Neuronal stem cell (in vitro differentiated cells): Measurements from ENCODE around the gene NT5DC1.

ENCODE experiments used
- DNase-seq: peaks from one replicate; pipeline ENCODE4 v3.0.0-alpha.2; 2013; ENCODE audit warnings: low spot score
- H2AFZ ChIP-seq: one replicate; pipeline ENCODE4 v1.6.1; 2013; ENCODE audit warnings: mild to moderate bottlenecking, low read length, inconsistent platforms
- H2AK5ac ChIP-seq: 2 replicates; pipeline ENCODE4 v1.6.1; 2013; ENCODE audit warnings: low read depth, mild to moderate bottlenecking, inconsistent platforms, low read length, moderate library complexity, mixed read lengths
- H2BK120ac ChIP-seq: 2 replicates; pipeline ENCODE4 v1.6.1; 2013; ENCODE audit warnings: low read depth, mild to moderate bottlenecking, inconsistent platforms, low read length, moderate library complexity, mixed read lengths
- H2BK12ac ChIP-seq: one replicate; pipeline ENCODE4 v1.6.1; 2013; ENCODE audit warnings: low read length, inconsistent platforms
- H2BK15ac ChIP-seq: 2 replicates; pipeline ENCODE4 v1.6.1; 2013; ENCODE audit warnings: mild to moderate bottlenecking, low read length, inconsistent platforms, mixed read lengths
- H2BK5ac ChIP-seq: one replicate; pipeline ENCODE4 v1.6.1; 2013; ENCODE audit warnings: inconsistent platforms, mild to moderate bottlenecking, low read length, moderate library complexity
- H3K14ac ChIP-seq: one replicate; pipeline ENCODE4 v1.6.1; 2013; ENCODE audit warnings: low read length, inconsistent platforms
- H3K18ac ChIP-seq: 2 replicates; pipeline ENCODE4 v1.6.1; 2013; ENCODE audit warnings: low read length, inconsistent platforms
- H3K23ac ChIP-seq: 2 replicates; pipeline ENCODE4 v1.6.1; 2013; ENCODE audit warnings: low read depth, mild to moderate bottlenecking, mixed read lengths, low read length, inconsistent platforms; ENCODE audit not compliant: poor library complexity
- H3K27ac ChIP-seq: replicated peaks from 3 replicates; pipeline ENCODE4 v1.5.1; 2013; ENCODE audit warnings: low read length, inconsistent platforms
- H3K27me3 ChIP-seq, 3 experiments: 2 replicates each; pipeline ENCODE4 v1.6.1; 2013; ENCODE audit warnings: low read length in 3 of 3, mild to moderate bottlenecking in 2 of 3, inconsistent platforms in 1 of 3, low read depth in 1 of 3, mixed read lengths in 1 of 3, moderate library complexity in 1 of 3; ENCODE audit not compliant: control insufficient read depth in 3 of 3, insufficient read depth in 3 of 3
- H3K36me3 ChIP-seq, 2 donors: replicated peaks in 1 of 2; 2 replicates each; pipeline ENCODE4 v1.6.1; 2013; ENCODE audit warnings: low read length in 2 of 2; ENCODE audit not compliant: control insufficient read depth in 2 of 2, insufficient read depth in 2 of 2
- H3K4ac ChIP-seq: 2 replicates; pipeline ENCODE4 v1.6.1; 2013; ENCODE audit warnings: inconsistent platforms, mild to moderate bottlenecking, low read length, moderate library complexity
- H3K4me1 ChIP-seq, 2 donors: 1 replicate in 1 of 2; 2 replicates in 1 of 2; pipeline ENCODE4 v1.6.1; 2013; ENCODE audit warnings: low read length in 2 of 2, low read depth in 1 of 2; ENCODE audit not compliant: control insufficient read depth in 2 of 2, insufficient read depth in 1 of 2
- H3K4me2 ChIP-seq: one replicate; pipeline ENCODE4 v1.6.1; 2013; ENCODE audit warnings: mild to moderate bottlenecking, low read length, inconsistent platforms; ENCODE audit not compliant: insufficient read depth, poor library complexity, severe bottlenecking
- H3K4me3 ChIP-seq, 2 donors: 2 replicates each; pipeline ENCODE4 v1.5.1; 2013; ENCODE audit warnings: low read length in 2 of 2, mild to moderate bottlenecking in 2 of 2, inconsistent platforms in 1 of 2, moderate library complexity in 1 of 2
- H3K79me1 ChIP-seq: one replicate; pipeline ENCODE4 v1.6.1; 2013; ENCODE audit warnings: low read depth, mild to moderate bottlenecking, inconsistent platforms, low read length, moderate library complexity
- H3K9ac ChIP-seq: one replicate; pipeline ENCODE4 v1.6.1; 2013; ENCODE audit warnings: mild to moderate bottlenecking, low read depth, low read length, inconsistent platforms; ENCODE audit not compliant: poor library complexity
- H3K9me3 ChIP-seq, 2 donors: replicated peaks in 1 of 2; 2 replicates each; pipeline versions ENCODE3 to v1.6.1; 2013; ENCODE audit warnings: low read length in 2 of 2, mild to moderate bottlenecking in 2 of 2, inconsistent platforms in 1 of 2, low read depth in 1 of 2, mixed read lengths in 1 of 2, moderate library complexity in 1 of 2; ENCODE audit not compliant: control insufficient read depth in 2 of 2, insufficient read depth in 1 of 2
- H4K8ac ChIP-seq: one replicate; pipeline ENCODE4 v1.6.1; 2013; ENCODE audit warnings: low read depth, mild to moderate bottlenecking, inconsistent platforms, low read length, moderate library complexity
- H4K91ac ChIP-seq: one replicate; pipeline ENCODE4 v1.6.1; 2013; ENCODE audit warnings: low read length, low read depth, mild to moderate bottlenecking, inconsistent platforms; ENCODE audit not compliant: poor library complexity
- WGBS, 2 donors: extraction: QIAGEN DNeasy Blood & Tissue Kit; methylation state at CpG; one replicate each; pipeline ENCODE4 v1.1.7; 2013; ENCODE audit warnings: missing lambda C conversion rate in 2 of 2, mixed read lengths in 1 of 2; ENCODE audit not compliant: insufficient read length in 2 of 2, insufficient replicate concordance in 1 of 2; ENCODE audit errors: extremely low coverage in 2 of 2; 5-methylcytosine and 5-hydroxymethylcytosine counted together

Gene NT5DC1

DNA sequence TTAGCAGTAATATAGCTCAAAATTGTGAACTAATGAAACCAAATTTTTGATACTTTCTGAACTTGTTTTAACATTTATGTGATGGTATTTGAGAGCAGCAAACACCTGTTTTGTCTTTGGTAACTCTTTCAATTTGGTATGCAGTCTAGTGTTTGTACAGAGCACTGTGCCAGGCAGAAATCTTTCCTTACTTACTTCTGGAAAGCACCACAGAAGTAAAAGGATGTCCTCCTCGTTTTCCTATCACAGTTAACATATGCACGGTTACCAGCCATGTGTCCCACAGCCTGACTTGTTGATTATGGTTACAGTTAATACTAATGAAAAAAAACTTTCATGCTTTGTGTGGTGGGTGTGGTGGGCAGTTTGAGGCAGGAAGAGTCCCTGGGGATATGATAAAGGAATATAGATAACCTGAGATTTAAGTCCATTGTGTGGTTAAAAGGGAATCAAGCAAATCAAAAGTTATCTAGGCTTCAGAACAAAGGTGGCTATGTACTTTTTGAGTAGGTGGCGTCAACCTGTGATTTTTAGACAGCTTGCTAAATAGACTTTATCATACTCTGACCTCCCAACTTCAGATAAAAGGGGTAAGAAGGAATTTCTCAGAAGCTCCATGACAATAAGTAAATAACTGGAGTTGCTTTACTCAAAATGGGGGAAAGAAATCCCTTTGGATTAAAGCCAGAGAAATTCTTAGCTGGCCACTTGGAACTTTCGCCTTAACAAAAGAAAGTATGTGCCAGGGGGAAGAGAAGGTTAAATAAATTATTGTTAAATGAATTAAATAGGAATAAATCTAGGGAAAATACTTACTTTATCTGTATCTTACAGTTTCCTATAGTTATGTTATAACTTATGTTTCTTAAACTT lies 45.4 kb downstream of the NT5DC1 start:
- H2AFZ ChIP-seq = no peak overlapping the region
- no CpG with 5 or more reads among the region's 4 CpGs for WGBS, 2 donors
- no peak overlapping the region for H3K18ac ChIP-seq
- no peaks in the 10 kb centered on the region for H3K9me3 ChIP-seq
- no peak overlapping the region for H2BK12ac ChIP-seq
- no peak for DNase-seq
- H2BK5ac ChIP-seq = no peak overlapping the region
- no peaks in the 10 kb centered on the region for H3K27me3 ChIP-seq
- H3K23ac ChIP-seq = no peak overlapping the region
- H2AK5ac ChIP-seq = no peak overlapping the region
- H4K8ac ChIP-seq = no peak overlapping the region
- no peak overlapping the region for H3K9ac ChIP-seq
- H3K4me2 ChIP-seq = no peak overlapping the region
- H3K14ac ChIP-seq = no peak overlapping the region
- no peak overlapping the region for H3K27ac ChIP-seq
- no peak overlapping the region for H2BK15ac ChIP-seq
- H3K79me1 ChIP-seq = no peaks in the 10 kb centered on the region
- no peaks in the 10 kb centered on the region for H3K36me3 ChIP-seq
- H3K4ac ChIP-seq = no peak overlapping the region
- no peak overlapping the region for H2BK120ac ChIP-seq
- no peak overlapping the region for H4K91ac ChIP-seq
- H3K4me3 ChIP-seq = no peak overlapping the region
- H3K4me1 ChIP-seq = no peaks in the 10 kb centered on the region

DNA sequence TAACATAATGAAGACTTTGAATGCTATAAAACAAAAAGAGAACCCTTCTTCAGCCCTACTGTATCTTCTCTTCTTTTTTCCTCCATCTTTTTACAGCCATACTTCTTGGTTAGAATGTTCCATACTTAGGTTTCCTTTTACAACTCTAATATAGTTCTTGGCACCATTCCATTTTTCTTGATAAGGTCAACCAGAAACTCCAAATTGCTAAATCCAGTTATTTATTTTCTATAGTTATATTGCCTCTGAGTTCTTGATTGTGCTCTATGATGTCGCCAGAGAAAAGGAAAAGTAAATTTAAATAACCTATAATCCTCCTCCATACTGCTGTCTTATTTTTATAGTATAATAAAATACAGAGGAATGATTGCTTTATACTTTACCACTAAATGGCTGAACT lies 52.0 kb downstream of the NT5DC1 start:
- H2BK12ac ChIP-seq = no peak overlapping the region
- H2AFZ ChIP-seq = no peak overlapping the region
- H2BK15ac ChIP-seq = no peak overlapping the region
- no peak overlapping the region for H4K8ac ChIP-seq
- H3K4ac ChIP-seq = no peak overlapping the region
- H2BK120ac ChIP-seq = no peak overlapping the region
- no peaks in the 10 kb centered on the region for H3K36me3 ChIP-seq
- no peak for DNase-seq
- H3K18ac ChIP-seq = no peak overlapping the region
- H3K23ac ChIP-seq = no peak overlapping the region
- no peak overlapping the region for H3K27ac ChIP-seq
- no peak overlapping the region for H2BK5ac ChIP-seq
- H3K4me1 ChIP-seq = no peaks in the 10 kb centered on the region
- H2AK5ac ChIP-seq = no peak overlapping the region
- H4K91ac ChIP-seq = no peak overlapping the region
- H3K79me1 ChIP-seq = no peaks in the 10 kb centered on the region
- no peak overlapping the region for H3K14ac ChIP-seq
- no peak overlapping the region for H3K4me2 ChIP-seq
- no CpG with 5 or more reads among the region's 1 CpG for WGBS, 2 donors
- H3K9me3 ChIP-seq = no peaks in the 10 kb centered on the region
- H3K4me3 ChIP-seq = no peak overlapping the region
- no peak overlapping the region for H3K9ac ChIP-seq
- no peaks in the 10 kb centered on the region for H3K27me3 ChIP-seq

DNA sequence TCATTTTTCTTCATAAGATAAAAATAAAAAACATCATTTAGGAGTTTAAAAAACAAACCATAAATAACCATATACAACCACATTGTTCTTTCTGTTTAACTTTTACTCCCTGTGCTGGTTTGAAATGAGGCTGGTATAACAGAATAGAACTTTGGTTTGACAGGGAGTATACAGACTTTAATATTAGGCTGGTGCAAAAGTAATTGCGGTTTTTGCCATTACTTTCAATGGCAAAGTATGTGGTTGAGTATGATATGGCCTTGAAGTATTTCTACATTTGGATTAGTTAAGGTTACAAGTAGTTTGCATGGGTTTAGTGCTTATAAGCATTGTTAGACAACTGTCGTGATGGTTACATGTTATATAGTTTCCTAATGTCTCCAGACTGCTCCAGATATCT lies 54.2 kb downstream of the NT5DC1 start:
- no peaks in the 10 kb centered on the region for H3K4me1 ChIP-seq
- no peak overlapping the region for H3K23ac ChIP-seq
- no peaks in the 10 kb centered on the region for H3K9me3 ChIP-seq
- H3K4me2 ChIP-seq = no peak overlapping the region
- no peak overlapping the region for H3K4ac ChIP-seq
- H2AFZ ChIP-seq = no peak overlapping the region
- no peaks in the 10 kb centered on the region for H3K36me3 ChIP-seq
- no peak overlapping the region for H2BK120ac ChIP-seq
- H3K79me1 ChIP-seq = no peaks in the 10 kb centered on the region
- no peak overlapping the region for H3K9ac ChIP-seq
- DNase-seq = no peak
- no peak overlapping the region for H3K4me3 ChIP-seq
- H3K27me3 ChIP-seq = no peaks in the 10 kb centered on the region
- H3K27ac ChIP-seq = no peak overlapping the region
- no peak overlapping the region for H2BK5ac ChIP-seq
- no peak overlapping the region for H3K18ac ChIP-seq
- WGBS, 2 donors = no CpG with 5 or more reads among the region's 2 CpGs
- no peak overlapping the region for H3K14ac ChIP-seq
- H2BK12ac ChIP-seq = no peak overlapping the region
- no peak overlapping the region for H4K8ac ChIP-seq
- no peak overlapping the region for H2BK15ac ChIP-seq
- H2AK5ac ChIP-seq = no peak overlapping the region
- no peak overlapping the region for H4K91ac ChIP-seq

DNA sequence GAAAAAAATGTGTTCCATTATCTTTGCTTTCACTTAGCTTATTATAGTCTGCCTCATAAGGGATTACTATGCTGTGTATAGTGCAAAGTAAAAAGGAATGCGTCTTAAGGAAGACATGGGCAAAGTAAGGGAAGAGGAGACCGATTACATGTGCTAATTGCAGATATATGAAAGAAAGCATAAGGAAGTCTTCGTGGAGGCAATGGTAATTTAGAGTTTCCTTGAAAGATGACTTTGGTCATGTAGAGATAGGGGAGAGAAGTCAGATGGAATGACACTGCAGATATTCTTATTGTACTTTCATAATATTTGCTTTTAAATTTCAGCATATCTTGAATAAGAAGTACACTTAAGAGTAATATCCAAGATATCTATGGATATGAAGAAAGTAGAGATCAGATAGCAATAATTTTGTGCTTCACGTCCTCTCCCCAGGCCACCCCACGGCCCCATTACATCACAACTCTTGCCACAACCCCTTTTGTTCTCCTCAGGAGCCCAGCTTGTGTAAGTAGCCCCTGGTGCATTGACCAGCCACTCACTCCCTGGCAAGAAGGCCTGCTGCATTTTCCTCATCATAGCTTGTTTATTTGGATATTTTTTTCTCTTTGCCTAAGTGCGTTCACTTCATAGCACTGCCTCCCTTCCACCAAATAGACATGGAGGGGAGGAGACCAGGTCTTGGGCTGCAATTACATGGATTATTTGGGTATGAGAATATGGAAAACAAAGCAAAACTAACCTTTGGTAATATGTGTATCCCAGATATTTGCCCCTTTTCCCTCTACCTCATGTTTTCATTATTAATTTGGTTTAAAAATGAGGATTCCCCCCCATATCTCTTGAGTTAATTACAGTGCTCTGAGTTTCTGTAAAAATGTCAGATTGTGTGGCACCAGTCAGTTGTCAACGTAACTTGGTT lies 56.0 kb downstream of the NT5DC1 start:
- DNase-seq = no peak
- Histone ChIP-seq H4K8ac (no peak overlapping the region), H2BK120ac (no peak overlapping the region), H2BK12ac (no peak overlapping the region), H2BK15ac (no peak overlapping the region), H3K4me3 (no peak overlapping the region), H2BK5ac (no peak overlapping the region), H3K4ac (no peak overlapping the region), H3K79me1 (no peaks in the 10 kb centered on the region), H3K27me3 (no peaks in the 10 kb centered on the region), H4K91ac (no peak overlapping the region), H3K14ac (no peak overlapping the region), H3K23ac (no peak overlapping the region), H2AK5ac (no peak overlapping the region), H3K18ac (no peak overlapping the region), H3K9ac (no peak overlapping the region), H3K4me1 (no peaks in the 10 kb centered on the region), H3K4me2 (no peak overlapping the region), H3K27ac (no peak overlapping the region), H2AFZ (no peak overlapping the region), H3K9me3 (no peaks in the 10 kb centered on the region), H3K36me3 (no peaks in the 10 kb centered on the region)
- no CpG with 5 or more reads among the region's 7 CpGs for WGBS, 2 donors
